Spinal cord (tissue), 10 donors: ENCODE measurements around the gene KIAA0513. TPM values are rescaled to one million over a fixed set of nuclear protein-coding genes. Genes with fewer than 3 reads are reported as not detected.

Experiments used
- DNase-seq, 6 donors: peaks; one replicate each; pipeline versions ENCODE4 v3.0.0 to v3.0.0-alpha.2; 2013 to 2015; ENCODE audit warnings: low spot score in 6 of 6, low read depth in 4 of 6
- H3K27ac ChIP-seq: one replicate; pipeline ENCODE4 v1.5.1; 2013; ENCODE audit warnings: low read depth, low read length, control low read depth
- H3K27me3 ChIP-seq: one replicate; pipeline ENCODE4 v1.6.1; 2013; ENCODE audit warnings: low read length; ENCODE audit not compliant: control insufficient read depth, insufficient read depth
- H3K36me3 ChIP-seq: one replicate; pipeline ENCODE4 v1.6.1; 2013; ENCODE audit warnings: low read length; ENCODE audit not compliant: control insufficient read depth, insufficient read depth
- H3K4me1 ChIP-seq: one replicate; pipeline ENCODE4 v1.6.1; 2013; ENCODE audit warnings: low read length; ENCODE audit not compliant: control insufficient read depth, insufficient read depth
- H3K4me3 ChIP-seq: one replicate; pipeline ENCODE4 v1.5.1; 2013; ENCODE audit warnings: low read depth, low read length, control low read depth
- H3K9me3 ChIP-seq: one replicate; pipeline ENCODE4 v1.6.1; 2013; ENCODE audit warnings: low read length; ENCODE audit not compliant: control insufficient read depth, insufficient read depth
- WGBS: methylation state at CpG from one replicate; pipeline ENCODE4 v1.1.5; 2013; ENCODE audit warnings: missing lambda C conversion rate; ENCODE audit not compliant: insufficient coverage; 5-methylcytosine and 5-hydroxymethylcytosine counted together
- long read RNA-seq, 4 donors: transcript quantifications; one replicate each; lab custom pipeline, GENCODE V29; 2026
- polyA plus RNA-seq, 2 donors: library from polyadenylated mRNA; unstranded; fragments of 120-200 nt; gene quantifications; one replicate each; pipeline ENCODE4 v1.2.1, GENCODE V29; 2013; ENCODE audit not compliant: insufficient read length in 2 of 2
- total RNA-seq, 2 donors: library from RNA; depleted of rRNA in 1 of 2; stranded (reverse); fragments of 120-200 nt in 1 of 2; fragments of >200 nt in 1 of 2; gene quantifications; one replicate each; pipeline versions ENCODE4 v1.2.3 to v1.2.4, GENCODE V29; 2013 to 2014
- donor health status: healthy.

Gene KIAA0513
- total RNA-seq = 10 to 100 TPM; 18.4 to 39.8 TPM
- 10 to 100 TPM; 40.1 to 40.9 TPM for polyA plus RNA-seq
- long read RNA-seq, donor 1, full-length matches to known transcripts = 3 of 3 reads
- long read RNA-seq, donor 1, partial matches to known transcripts = 0 of 3 reads
- long read RNA-seq, donor 1, other reads (novel, unspliced or antisense) = 0 of 3 reads
- long read RNA-seq, donor 2 = 0 reads
- long read RNA-seq, donor 3, partial matches to known transcripts = 0 of 1 reads
- long read RNA-seq, donor 3, other reads (novel, unspliced or antisense) = 0 of 1 reads
- long read RNA-seq, donor 4 = 0 reads

- Histone ChIP-seq H3K4me3 (peak within 1 kb of the TSS; percentile 77), H3K4me1 (peaks cover 15% of the 10 kb centered on the region), H3K9me3 (no peaks in the 10 kb centered on the region), H3K27me3 (no peaks in the 10 kb centered on the region), H3K27ac (peak within 1 kb of the TSS; percentile 54), H3K36me3 (peaks cover 7% of the 10 kb centered on the region)
- DNase-seq = peak; percentile 84 to 99 (median 93)
- WGBS = 0% methylated on average over 54 of the region's 59 CpGs
Observed at GRCh38 chr16:85027349-85027957, at the start of gene KIAA0513. TSS of gene KIAA0513 (plus strand) at chr16:85027795. CDS start at chr16:85067072, 39,277 bp downstream.

GRCh38 chr16:84979516-84979915 is 48.1 kb upstream of the KIAA0513 start:
- WGBS = 95% methylated on average over 3 of the region's 4 CpGs
- no peak overlapping the region for H3K4me3 ChIP-seq
- H3K4me1 ChIP-seq = peaks cover 25% of the 10 kb centered on the region
- DNase-seq = no peak
- H3K36me3 ChIP-seq = peaks cover 71% of the 10 kb centered on the region
- no peaks in the 10 kb centered on the region for H3K27me3 ChIP-seq
- H3K27ac ChIP-seq = no peak overlapping the region
- no peaks in the 10 kb centered on the region for H3K9me3 ChIP-seq

DNA sequence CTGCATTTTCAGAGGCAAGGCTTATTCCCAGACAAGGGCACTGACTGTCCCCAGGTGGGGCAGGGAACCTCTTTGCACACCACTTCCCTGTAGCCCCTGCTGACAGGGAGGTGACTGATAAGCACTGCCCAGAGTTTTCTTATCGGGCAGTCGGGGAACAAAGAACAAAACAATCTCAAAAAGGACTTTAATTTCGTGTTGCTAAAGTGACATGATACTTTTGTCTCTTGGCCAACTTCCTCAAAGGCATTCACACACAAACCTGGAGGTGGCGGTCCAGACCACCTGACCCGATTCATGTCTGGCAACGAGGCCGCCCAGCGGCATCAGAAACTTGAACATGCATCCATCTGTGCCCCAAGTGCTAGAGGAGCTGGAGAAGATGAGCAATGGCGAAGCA is 45.2 kb upstream of the KIAA0513 start:
- no peak for DNase-seq
- Histone ChIP-seq H3K9me3 (no peaks in the 10 kb centered on the region), H3K27me3 (no peaks in the 10 kb centered on the region), H3K4me3 (no peak overlapping the region), H3K36me3 (peaks cover 66% of the 10 kb centered on the region), H3K27ac (no peak overlapping the region), H3K4me1 (peaks cover 5% of the 10 kb centered on the region)
- 93% methylated on average over 5 of the region's 9 CpGs for WGBS

GRCh38 chr16:84985079-84986065 is 42.2 kb upstream of the KIAA0513 start:
- Histone ChIP-seq H3K4me1 (no peaks in the 10 kb centered on the region), H3K27ac (no peak overlapping the region), H3K27me3 (no peaks in the 10 kb centered on the region), H3K4me3 (no peak overlapping the region), H3K36me3 (peaks cover 80% of the 10 kb centered on the region), H3K9me3 (no peaks in the 10 kb centered on the region)
- 95% methylated on average over 12 of the region's 15 CpGs for WGBS
- DNase-seq = no peak

GRCh38 chr16:84986102-84986501 is 41.5 kb upstream of the KIAA0513 start:
- Histone ChIP-seq H3K9me3 (no peaks in the 10 kb centered on the region), H3K36me3 (peaks cover 82% of the 10 kb centered on the region), H3K27ac (no peak overlapping the region), H3K4me1 (no peaks in the 10 kb centered on the region), H3K4me3 (no peak overlapping the region), H3K27me3 (no peaks in the 10 kb centered on the region)
- WGBS = 96% methylated on average over 21 of the region's 22 CpGs
- no peak for DNase-seq

- no peak for DNase-seq
- H3K36me3 ChIP-seq = peaks cover 74% of the 10 kb centered on the region
- H3K27me3 ChIP-seq = no peaks in the 10 kb centered on the region
- no peaks in the 10 kb centered on the region for H3K9me3 ChIP-seq
- 100% methylated on average over 1 of the region's 1 CpG for WGBS
- H3K27ac ChIP-seq = no peak overlapping the region
- no peaks in the 10 kb centered on the region for H3K4me1 ChIP-seq
- H3K4me3 ChIP-seq = no peak overlapping the region
Observed at GRCh38 chr16:84986879-84987278, 40.7 kb upstream of the KIAA0513 start.

GRCh38 chr16:84988328-84989080 is 39.1 kb upstream of the KIAA0513 start:
- WGBS = 94% methylated on average over 9 of the region's 16 CpGs
- H3K4me3 ChIP-seq = no peak overlapping the region
- H3K9me3 ChIP-seq = no peaks in the 10 kb centered on the region
- H3K4me1 ChIP-seq = no peaks in the 10 kb centered on the region
- no peak overlapping the region for H3K27ac ChIP-seq
- no peaks in the 10 kb centered on the region for H3K27me3 ChIP-seq
- peaks cover 62% of the 10 kb centered on the region for H3K36me3 ChIP-seq
- DNase-seq = no peak

DNA sequence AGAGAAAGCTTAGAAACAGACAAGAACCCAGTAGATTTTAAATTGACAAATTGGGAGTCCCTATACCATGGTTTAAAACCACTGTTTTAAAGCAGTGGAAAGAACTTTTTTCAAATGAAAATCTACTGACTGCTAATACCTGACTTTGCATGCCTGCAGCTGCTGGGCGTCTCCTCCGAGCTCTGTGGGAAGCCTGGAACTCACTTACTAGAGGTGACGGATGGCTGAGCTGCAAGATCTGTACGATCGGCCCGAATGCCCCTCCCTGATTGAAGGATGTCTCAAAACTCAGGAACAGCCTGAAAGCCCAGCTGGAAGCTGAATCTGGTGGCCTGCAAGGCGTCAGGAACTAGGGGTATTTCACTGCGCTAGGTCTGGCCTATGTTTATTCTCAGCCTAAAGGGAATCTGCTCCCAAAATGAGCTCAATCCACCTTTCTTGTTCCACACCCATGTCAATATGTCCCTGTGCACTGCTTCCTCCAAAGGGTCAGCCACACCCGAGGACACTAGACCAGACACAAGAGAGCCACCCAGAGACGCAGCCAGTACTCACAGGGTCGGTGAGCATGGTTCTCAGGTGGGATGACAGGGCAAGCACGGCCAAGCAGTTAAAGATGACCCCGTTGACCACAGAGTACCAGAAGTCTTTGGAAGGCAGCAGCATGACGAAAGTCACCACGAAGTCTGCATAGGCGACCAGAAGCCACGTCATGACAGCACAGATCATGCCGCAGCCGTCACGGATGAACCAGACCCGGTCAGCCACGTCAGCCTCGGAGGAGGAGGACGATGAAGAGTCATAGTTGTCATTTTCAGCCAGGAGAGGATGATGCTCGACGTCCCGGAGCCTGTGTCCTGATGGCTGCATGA is 37.6 kb upstream of the KIAA0513 start:
- H3K27me3 ChIP-seq = no peaks in the 10 kb centered on the region
- H3K4me3 ChIP-seq = no peak overlapping the region
- no peak overlapping the region for H3K27ac ChIP-seq
- no peaks in the 10 kb centered on the region for H3K4me1 ChIP-seq
- WGBS = 83% methylated on average over 24 of the region's 27 CpGs
- H3K9me3 ChIP-seq = no peaks in the 10 kb centered on the region
- DNase-seq = peak in 1 of 6 donors; percentile 35
- peaks cover 64% of the 10 kb centered on the region for H3K36me3 ChIP-seq
